ENCODE results near the gene AOAH.

AOAH gene

DNA sequence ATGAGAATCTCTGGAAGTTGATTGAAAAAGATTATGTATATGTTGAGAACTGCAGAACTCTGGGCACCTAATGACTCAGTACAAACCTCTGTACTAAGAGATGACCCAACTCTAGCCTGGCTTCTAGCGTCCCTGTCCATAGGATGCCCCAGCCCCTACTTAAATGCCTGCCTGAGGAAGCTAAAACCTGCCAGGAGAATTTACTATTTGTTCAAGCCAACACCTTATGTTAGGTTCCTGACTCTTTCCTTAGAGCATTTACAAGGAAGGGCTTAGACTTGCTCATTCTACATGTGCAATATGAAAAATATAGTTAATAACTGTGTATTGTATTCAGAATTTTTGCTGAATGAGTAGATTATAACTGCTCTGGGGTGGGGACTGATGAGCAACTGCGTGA, 37.5 kb upstream of the AOAH start:
- H3K4me3 ChIP-seq (ENCODE audit: low read length): no peak overlapping the region
- DNase-seq (ENCODE audit: low read depth): no peak
- TF ChIP-seq, protein P1, sequence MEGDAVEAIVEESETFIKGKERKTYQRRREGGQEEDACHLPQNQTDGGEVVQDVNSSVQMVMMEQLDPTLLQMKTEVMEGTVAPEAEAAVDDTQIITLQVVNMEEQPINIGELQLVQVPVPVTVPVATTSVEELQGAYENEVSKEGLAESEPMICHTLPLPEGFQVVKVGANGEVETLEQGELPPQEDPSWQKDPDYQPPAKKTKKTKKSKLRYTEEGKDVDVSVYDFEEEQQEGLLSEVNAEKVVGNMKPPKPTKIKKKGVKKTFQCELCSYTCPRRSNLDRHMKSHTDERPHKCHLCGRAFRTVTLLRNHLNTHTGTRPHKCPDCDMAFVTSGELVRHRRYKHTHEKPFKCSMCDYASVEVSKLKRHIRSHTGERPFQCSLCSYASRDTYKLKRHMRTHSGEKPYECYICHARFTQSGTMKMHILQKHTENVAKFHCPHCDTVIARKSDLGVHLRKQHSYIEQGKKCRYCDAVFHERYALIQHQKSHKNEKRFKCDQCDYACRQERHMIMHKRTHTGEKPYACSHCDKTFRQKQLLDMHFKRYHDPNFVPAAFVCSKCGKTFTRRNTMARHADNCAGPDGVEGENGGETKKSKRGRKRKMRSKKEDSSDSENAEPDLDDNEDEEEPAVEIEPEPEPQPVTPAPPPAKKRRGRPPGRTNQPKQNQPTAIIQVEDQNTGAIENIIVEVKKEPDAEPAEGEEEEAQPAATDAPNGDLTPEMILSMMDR (conservative IDR thresholded peaks at IDR 0.05; ENCODE audit: low read depth, low read length): no peak

DNA sequence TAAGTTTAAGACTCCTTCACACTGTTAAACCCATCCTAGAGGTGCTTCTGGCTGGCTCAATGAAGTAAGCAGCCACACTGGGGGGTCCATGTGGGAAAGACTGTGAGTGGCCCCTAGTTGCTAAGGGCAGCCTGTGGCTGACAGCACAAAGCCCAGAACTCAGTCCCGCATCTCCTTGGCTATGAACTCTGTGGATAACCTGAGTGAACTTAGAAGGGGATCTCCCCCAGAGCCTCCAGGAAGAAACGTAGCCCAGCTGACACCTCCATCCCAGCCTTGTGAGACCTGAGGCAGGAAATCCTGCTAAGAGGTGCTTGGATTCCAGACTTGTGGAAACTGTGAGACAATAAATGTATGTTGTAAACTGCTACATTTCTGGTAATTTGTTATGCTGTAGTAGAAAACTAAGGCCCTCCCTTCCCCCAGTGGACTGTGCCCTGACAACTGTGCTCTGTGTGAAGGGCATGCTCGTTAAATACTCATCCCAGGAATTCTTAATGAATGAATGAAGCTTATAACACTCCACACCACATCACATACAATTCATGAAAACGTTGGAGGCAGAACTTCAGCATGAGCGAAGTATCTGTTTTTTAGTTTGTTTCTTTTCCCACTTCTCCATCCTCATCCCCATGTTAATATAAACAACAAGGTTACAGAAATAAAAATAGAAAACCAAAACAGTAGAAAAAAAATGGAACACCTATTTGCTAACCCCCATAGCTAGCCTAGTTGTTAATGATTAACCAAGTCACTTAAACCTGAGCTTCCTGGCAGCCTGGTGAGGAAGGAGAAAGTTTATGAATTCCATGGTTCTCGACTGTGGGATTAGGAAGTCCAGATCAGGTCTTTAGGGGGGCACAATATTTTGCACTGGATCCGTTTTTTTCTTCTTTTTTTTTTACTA, 36.8 kb upstream of the AOAH start:
- no peak for DNase-seq (ENCODE audit: low read depth)
- TF ChIP-seq, protein P1 (conservative IDR thresholded peaks at IDR 0.05; ENCODE audit: low read depth, low read length): no peak
- no peak overlapping the region for H3K4me3 ChIP-seq (ENCODE audit: low read length)

DNA sequence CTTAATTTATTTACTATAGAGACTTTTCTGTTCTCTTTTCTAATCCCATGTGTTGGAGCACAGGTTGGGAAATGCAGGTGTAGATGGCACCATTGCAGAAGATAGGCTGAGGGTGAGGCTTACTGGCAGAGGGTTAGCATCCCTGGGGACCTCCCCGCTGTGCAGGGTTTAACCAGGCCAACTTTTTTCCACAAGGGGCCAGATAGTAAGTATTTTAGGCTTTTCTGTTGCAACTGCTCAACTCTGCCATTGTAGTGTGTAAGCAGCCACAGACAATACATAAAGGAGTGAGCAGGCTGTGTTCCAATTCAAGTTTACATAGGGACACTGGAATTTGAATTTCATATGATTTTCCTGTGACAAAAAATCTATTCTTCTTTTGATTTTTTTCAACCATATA, 34.6 kb upstream of the AOAH start:
- no peak for DNase-seq (ENCODE audit: low read depth)
- TF ChIP-seq, protein P1 (conservative IDR thresholded peaks at IDR 0.05; ENCODE audit: low read depth, low read length): no peak
- H3K4me3 ChIP-seq (ENCODE audit: low read length): no peak overlapping the region

DNA sequence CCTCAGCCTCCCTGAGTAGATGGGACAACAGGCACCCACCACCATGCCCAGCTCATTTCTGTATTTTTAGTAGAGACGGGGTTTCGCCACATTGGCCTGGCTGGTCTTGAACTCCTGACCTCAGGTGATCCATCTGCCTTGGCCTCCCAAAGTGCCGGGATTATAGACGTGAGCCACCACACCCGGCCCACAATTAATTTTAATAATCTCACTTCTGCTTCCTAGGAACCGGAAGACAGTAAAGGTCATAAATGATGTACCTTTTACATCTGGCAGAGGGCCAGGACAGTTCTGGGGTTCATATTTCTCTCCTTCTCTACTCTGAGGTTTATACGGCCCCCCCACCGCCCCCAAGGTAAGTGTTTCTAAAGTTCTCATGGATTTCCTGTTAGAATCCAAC, 31.2 kb upstream of the AOAH start:
- no peak overlapping the region for H3K4me3 ChIP-seq (ENCODE audit: low read length)
- DNase-seq (ENCODE audit: low read depth): no peak
- TF ChIP-seq, protein P1 (conservative IDR thresholded peaks at IDR 0.05; ENCODE audit: low read depth, low read length): no peak

DNA sequence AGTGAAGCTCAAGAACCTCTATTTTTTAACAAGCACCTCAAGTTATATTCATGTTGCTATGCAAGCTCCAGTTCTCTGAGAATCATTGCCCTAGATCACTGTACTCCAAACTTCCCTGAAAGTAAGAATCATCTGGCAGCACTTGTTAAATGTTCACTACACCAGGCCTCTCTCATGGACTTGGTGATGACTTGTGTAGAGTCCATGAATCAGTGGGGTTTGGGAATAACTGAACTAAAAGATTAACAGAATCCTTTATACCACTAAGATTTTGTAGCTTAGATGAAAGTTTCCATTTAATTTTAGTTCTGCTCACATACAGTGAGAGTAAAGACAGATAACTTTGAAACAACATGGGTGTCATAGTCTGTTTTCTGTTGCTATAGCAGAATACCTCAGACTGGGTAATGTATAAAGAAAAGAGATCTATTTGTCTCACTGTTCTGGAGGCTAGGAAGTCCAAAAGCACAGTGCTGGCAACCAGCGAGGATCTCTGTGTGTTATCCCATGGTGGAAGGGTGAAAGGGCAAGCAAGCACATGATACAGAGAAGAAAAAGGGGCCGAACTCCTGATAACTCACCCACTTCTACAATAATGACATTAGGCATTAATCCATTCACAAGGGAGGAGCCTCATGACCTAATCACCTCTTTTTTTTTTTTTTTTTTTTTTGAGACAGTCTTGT, 27.9 kb upstream of the AOAH start:
- TF ChIP-seq, protein P1 (conservative IDR thresholded peaks at IDR 0.05; ENCODE audit: low read depth, low read length): no peak
- no peak for DNase-seq (ENCODE audit: low read depth)
- H3K4me3 ChIP-seq (ENCODE audit: low read length): no peak overlapping the region

DNA sequence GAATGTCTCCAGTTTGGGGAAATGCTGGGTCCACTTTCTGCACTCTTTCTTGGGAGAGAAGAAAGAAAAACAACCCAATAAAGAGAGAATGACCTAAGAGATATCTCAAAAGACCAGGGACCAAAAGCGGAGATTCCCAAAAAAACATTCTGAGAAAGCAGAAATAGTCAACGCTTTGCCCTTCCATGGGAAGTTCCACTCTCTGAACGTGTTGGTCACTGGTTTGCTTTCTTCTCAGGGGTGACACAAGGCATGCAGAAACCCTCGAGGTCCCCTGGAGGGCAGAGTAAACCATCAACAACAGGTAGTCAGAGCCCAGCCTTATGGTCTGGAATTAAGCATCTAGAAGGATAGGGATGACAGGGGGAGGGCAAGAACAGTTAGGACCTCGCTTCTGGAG, 26.2 kb upstream of the AOAH start:
- no peak for DNase-seq (ENCODE audit: low read depth)
- TF ChIP-seq, protein P1 (conservative IDR thresholded peaks at IDR 0.05; ENCODE audit: low read depth, low read length): no peak
- no peak overlapping the region for H3K4me3 ChIP-seq (ENCODE audit: low read length)
